Germinal center (tissue), 1 donor: ENCODE measurements around the gene LPA.
"Not testable (repeated sequence)": the region's sequence is repeated elsewhere in the genome, so short reads cannot be mapped to it uniquely, and the experiment has no call there.

ENCODE experiments used
- DNase-seq: peaks from one replicate; pipeline ENCODE4 v3.0.0; 2012; ENCODE audit warnings: mixed read lengths, low spot score

LPA gene, protein sequence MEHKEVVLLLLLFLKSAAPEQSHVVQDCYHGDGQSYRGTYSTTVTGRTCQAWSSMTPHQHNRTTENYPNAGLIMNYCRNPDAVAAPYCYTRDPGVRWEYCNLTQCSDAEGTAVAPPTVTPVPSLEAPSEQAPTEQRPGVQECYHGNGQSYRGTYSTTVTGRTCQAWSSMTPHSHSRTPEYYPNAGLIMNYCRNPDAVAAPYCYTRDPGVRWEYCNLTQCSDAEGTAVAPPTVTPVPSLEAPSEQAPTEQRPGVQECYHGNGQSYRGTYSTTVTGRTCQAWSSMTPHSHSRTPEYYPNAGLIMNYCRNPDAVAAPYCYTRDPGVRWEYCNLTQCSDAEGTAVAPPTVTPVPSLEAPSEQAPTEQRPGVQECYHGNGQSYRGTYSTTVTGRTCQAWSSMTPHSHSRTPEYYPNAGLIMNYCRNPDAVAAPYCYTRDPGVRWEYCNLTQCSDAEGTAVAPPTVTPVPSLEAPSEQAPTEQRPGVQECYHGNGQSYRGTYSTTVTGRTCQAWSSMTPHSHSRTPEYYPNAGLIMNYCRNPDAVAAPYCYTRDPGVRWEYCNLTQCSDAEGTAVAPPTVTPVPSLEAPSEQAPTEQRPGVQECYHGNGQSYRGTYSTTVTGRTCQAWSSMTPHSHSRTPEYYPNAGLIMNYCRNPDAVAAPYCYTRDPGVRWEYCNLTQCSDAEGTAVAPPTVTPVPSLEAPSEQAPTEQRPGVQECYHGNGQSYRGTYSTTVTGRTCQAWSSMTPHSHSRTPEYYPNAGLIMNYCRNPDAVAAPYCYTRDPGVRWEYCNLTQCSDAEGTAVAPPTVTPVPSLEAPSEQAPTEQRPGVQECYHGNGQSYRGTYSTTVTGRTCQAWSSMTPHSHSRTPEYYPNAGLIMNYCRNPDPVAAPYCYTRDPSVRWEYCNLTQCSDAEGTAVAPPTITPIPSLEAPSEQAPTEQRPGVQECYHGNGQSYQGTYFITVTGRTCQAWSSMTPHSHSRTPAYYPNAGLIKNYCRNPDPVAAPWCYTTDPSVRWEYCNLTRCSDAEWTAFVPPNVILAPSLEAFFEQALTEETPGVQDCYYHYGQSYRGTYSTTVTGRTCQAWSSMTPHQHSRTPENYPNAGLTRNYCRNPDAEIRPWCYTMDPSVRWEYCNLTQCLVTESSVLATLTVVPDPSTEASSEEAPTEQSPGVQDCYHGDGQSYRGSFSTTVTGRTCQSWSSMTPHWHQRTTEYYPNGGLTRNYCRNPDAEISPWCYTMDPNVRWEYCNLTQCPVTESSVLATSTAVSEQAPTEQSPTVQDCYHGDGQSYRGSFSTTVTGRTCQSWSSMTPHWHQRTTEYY (N-terminal part only)

DNA sequence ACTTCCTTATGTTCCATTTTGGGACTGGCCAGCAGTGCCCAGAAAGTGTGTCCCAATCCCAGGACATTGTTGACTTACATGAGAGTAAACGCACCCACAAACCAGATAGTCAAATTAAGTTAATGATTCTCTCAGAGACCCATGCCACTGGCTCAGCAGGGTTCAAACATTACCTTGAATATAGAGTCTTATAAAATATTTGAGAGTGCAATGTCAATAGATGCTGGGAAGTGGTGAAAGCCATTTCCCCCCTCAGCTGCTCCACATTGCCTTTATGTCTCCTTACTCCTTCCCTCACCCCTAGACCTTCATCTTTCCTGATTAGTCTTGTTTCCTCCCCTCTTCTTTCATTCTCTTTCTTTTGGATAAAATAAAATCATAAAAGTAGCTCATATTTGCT is at the start of gene LPA:
LPA (minus strand) TSS at position 78 of the 400 bp plus-strand sequence; CDS start at position 17, 61 bp downstream.
- DNase-seq: not testable (repeated sequence)

DNA sequence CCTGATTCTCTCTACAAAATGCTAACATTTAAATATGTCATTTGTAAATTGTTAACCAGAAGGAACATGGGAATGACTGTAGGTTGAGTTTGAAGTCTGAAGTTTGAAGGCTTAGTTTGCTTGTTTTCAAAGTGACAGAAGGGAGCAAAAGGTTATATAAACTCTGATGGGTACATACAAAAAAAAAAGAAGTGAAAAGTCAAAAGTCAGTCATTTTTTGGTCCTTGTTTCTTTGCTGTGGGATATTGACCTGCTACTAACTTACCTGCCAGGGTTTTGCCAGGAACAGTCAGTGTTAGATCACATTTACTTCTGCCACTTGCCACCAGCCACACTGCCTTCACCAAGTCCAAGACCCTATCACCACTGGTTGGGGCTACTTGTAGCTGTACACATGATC is 44.9 kb upstream of the LPA start:
- DNase-seq: not testable (repeated sequence)

DNA sequence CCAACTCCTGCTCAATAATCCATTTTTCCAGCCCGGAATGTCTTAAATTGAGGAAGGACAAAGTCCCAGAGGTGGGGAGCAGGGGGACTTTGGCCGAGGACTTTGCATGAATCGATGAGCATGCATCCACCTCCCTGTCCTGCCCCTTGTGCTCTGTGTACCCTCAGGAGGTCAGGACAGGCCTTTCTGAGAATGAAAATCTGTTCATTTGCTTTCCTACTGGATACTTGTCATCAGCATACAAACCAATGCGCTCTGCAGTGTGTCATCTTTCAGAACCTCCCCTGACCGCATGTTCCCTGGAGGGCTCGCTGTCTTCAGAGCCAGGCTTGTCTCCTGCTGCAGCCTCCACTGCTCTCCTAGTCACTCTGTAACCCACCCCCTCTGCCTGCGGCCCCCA is 40.6 kb upstream of the LPA start:
- DNase-seq: not testable (repeated sequence)

DNA sequence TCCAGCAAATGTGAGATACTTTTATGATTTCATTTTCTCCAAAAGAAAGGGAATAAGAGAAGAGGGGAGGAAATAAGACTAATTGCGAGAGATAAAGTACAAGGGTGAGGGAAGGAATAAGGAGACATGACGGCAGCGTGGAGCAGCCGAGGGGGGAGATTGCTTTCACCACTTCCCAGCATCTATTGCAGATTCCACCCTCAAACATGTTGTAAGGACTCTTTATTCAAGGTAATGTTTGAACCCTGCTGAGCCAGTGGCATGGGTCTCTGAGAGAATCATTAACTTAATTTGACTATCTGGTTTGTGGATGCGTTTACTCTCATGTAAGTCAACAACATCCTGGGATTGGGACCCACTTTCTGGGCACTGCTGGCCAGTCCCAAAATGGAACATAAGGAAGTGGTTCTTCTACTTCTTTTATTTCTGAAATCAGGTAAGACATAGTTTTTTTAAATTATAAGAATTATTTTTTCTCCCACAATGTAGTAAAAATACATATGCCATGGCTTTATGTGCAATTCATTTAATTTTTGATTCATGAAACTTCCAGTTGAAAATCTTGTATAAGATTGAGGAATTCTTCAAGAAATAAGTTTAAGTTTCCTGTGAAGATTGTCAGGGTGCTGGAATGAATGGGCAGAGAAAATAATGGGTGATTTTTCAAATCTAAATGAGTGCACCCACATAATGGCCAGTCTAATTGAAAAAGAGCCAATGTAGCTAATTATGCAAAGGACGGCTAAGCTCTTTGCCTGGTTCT is 38.0 kb upstream of the LPA start, which contains the start of gene PLG:
PLG (plus strand) TSS at position 327 of the 763 bp plus-strand sequence; CDS start at position 388, 61 bp downstream.
- not testable (repeated sequence) for DNase-seq

DNA sequence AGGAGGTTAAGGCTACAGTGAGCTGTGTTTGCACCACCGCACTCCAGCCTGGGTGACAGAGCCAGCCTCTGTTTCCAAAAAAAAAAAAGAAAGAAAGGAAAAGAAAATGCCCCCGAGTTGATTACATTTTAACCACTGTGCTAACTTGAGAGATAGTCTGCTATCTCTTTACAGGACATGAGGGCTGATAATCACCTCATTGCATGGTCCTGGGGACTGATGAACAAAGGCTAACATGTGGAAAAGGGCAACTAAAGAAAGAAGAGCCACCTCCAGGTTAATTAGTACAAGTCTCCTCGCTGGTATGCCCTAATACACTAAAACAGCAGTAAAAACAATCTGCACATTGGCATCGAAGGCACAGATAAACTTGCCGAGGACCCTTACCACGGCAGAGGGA is 33.8 kb upstream of the LPA start:
- DNase-seq: no peak

DNA sequence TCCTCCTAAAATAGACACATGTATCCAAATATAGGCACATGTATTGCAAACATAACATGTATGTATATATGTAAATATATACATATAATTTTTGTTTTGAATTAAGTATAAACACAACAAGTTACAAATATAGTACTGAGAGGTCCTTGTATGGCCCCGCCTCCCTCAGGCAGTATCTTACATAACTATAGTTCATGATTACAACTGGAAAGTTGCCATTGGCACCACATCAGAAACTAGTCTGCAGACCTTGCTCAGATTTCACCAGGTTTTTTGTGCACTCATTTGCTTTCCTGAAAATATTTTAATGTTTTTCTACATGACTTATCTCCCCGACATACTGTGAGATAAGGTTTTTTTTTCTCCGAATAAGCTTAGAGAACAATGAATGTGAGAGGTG is 32.8 kb upstream of the LPA start:
- DNase-seq: not testable (repeated sequence)

DNA sequence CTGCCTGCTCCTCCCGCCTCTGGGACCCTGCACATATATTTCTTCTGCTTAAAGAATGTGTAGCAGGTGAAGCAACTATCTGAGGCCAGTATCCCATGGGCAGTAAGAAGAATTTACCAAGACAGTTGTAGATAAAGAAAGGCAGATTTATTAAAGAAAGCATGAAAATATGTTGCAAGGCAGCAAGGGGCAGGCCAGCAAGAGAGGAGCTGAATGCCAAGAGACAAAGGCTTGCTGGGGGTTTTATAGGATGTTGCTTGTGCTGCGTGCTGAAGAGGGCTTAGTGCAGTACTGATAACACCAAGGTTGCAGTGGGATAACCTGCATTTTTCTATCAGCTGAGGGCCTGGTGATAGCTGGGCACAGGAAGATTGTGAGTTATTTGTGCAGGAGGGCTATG is 31.5 kb upstream of the LPA start:
- not testable (repeated sequence) for DNase-seq

DNA sequence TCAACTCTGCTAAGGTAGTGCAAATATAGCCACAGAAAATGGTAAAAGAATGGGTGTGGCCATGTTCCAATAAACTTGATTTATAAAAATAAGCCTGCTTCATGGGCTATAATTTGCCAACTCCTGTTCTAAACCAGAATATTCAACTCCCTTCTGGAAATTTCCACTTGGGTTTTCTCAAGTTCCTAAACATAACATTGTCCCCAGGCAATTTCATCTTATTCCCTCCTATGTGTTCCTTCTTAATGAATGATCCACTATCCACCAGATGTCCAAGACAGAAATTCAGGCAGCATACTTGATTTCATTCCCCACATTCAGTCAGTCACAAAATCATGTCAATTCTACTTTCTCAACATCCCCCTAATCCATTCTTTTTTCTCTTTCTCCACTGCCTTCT is 30.9 kb upstream of the LPA start:
- not testable (repeated sequence) for DNase-seq

DNA sequence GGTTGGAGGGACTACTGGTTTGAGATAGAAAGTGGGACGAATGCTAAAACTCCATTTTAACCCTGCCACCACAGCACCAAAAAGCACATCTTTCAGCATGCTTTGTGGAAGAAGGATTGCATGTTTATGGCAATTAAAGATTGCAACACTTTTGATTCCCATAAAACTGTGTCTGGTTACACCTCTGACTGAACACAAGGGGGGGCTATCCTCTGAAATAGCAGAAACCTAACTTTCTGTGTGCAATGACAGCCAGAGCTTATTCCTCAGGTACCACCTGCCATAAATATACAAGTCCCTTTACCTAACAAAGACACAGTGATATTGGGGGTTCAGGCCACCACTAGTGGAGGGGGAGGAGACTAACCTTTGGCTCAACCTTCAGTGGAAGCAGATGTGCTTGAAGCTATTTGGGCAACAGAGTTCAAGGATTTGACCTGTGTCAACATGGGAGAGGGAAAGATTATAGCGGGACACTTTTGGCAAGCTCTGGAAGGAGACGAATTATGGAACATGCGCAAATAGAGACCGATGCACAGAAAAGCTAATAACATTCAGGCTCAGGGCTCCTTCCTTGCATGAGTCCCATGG is 28.4 kb upstream of the LPA start:
- DNase-seq: no peak

DNA sequence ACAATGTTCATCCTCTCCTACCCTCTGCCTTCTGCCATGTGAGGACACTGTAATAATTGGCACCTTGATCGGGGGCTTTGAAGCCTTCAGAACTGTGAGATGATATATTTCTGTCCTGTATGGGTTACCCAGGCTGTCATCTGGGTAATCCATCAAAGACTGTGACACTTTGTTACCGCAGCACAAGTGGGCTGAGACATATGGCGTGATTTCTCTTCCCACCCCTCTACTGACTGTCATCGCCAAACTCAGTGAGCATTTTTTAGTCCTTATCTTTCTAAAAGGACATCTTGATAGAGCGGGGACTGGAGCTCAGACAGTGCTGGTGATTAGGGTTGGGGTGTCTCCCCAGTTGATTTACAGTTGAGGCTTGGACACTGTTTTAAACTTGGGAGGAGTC is 27.5 kb upstream of the LPA start:
- no peak for DNase-seq

DNA sequence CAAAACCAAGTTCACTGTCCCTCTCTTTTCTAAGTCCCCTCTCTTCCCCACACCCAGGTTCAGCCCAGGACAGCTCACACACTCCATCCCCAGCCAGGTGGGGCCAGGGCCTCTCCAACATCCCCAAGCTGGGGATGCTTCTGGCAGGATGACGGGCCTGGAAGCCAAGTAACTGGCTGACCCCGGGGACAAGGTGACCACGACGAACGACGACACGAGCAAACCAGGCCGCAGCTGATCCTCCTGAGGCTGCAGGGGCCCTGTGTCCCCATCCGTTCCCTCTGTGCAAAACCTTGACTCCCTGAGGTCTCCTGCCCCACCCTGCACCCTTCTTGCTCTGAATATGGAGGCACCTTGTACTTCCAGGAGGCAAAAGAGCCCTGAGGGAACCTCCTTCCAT is 26.4 kb upstream of the LPA start:
- DNase-seq: no peak

DNA sequence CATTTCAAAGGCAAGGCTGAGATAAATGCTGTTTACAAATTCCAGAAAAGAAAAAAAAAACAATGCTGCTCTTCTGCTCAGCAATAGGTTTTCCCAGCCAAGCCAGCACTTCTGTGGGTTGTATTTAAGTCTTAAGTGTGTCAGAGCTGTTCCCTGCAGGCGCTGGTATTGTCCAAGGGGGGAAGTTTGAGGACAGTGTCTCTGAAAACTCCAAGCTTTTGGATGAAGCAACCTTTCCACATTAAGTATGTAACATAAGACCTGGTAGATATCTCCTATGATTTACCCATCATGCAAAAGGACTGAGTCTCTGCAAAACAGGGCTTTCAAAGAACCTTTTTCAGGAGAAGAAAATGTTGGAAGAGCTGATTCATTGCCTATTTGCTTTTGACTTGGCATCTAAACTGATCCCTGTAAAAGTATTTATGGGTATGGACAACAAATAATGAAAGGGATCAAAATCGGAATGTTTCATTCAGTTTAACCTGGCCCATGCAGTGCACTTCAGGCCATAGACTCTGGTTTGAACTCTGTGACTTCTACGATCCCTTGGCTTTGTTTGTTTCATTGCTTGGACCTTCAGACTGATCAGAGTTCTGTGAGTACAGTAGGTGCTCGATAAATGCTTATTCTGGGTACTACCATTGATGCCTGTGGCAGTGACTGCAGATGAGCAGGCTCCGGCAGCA is 21.8 kb upstream of the LPA start:
- DNase-seq: no peak

DNA sequence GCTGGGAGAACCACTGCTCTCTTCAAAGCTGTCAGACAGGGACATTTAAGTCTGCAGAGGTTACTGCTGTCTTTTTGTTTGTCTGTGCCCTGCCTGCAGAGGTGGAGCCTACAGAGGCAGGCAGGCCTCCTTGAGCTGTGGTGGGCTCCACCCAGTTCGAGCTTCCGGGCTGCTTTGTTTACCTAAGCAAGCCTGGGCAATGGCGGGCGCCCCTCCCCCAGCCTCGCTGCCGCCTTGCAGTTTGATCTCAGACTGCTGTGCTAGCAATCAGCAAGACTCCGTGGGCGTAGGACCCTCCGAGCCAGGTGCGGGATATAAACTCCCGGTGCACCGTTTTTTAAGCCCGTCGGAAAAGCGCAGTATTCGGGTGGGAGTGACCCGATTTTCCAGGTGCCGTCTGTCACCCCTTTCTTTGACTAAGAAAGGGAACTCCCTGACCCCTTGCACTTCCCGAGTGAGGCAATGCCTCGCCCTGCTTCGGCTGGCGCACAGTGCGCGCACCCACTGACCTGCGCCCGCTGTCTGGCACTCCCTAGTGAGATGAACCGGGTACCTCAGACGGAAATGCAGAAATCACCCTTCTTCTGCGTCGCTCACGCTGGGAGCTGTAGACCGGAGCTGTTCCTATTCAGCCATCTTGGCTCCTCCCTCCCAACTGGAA is 21.2 kb upstream of the LPA start:
- DNase-seq: not testable (repeated sequence)

DNA sequence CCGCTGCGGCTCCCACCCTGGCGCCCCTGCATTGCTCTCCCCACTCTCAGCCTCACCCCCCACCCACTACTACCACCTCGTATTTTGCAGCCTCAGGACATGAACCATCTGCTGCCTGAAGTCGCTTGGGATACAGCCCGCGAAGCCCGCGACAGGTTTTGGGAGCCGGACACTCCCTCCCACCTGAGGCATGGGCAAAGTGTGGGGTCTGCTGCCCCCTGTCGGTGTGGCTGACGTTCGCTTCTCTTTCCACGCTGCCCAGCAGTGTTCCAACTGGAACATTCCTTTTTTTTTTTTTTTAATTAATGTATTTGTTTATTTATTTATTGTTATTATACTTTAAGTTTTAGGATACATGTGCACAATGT is 15.3 kb upstream of the LPA start:
- no peak for DNase-seq

DNA sequence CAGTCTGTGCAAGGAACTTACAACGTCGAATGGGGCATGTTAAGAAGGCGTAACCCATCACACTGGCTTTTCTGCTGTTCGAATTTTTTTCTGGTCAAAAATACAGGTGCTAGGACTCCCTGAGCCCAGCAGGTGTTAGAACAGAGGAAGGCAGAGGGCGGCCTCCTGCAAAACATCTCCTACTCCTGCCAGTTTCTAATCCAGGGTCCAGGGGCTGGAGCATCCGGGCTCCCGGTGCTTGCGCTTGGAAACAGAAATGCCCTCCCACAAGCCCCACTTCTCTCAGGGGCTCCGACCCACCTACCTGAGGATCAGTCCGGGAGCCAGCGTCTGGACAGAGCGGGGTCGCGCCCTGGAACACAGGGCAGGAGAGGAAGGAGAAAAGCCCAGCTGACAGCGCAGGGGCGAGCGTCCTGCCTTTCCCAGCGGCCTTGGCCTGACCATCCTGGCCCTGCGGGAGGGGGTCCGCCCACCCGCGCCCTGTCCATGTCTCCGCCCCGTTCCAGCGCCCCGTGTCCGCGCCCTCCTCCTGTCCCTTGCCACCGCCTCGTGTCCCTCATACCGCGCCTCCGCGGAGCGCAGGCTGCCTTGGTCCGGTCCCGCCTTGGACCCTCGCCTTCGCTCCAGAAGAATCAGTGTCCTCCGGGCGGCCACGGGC is 14.8 kb upstream of the LPA start:
- DNase-seq: no peak

DNA sequence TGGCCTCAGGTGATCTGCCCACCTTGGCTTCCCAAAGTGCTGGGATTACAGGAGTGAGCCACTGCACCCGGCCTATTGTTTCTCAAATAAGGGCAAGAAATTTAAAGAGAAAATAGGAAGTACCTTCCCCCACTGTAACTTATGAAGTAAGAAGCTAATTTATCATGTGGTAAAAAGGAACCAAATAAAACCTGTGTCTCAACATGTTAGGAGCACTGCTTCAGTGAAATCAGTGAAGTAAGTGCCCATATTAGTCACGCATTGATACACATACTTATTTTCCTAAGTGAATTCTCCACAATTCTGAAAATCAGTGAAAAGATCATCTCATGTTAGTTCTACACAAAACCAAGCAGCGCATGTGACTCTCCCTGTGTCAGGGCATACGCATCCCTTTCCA is 14.2 kb upstream of the LPA start:
- no peak for DNase-seq

DNA sequence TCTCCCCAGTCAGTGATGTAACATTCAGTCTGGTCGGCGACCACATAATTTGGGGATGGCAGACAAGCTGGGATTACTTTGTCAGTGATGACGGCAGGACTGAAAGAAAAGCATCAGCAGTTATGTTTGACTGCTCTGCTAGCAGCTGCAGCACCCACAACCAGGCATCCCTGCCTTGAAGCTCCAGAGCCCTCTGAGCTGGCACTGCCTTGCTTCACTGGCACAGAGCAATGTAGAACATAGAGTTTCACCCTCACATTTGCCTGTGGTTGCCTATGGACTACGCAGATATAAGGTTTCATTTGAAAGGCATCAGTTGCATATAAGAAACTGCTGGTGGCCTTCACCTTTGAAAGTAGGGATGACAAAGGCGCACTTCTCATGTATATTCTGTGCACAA is 12.3 kb upstream of the LPA start:
- DNase-seq: not testable (repeated sequence)

DNA sequence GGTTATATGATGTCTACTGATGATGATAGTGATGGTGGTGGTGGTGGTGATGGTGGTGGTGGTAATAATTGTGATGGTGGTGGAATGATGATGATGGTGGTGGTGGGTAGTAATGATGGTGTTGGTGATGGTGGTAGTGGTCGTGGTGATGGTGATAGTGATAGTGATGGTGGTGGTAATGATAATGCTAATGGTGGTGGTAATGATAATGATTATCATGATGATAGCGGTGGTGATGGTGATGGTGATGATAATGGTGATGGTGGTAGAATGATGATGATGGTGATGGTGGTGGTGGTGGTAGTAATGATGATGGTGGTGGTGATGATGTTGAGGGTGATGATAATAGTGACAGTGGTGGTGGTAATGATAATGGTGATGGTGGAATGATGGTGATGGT is 4.5 kb upstream of the LPA start:
- DNase-seq: no peak
